NCI-H2029 (cell line): ENCODE measurements around the gene ABCA7.

ENCODE experiments used
- DNase-seq: peaks from one replicate; lab custom pipeline; 2025; lab: John Stamatoyannopoulos, UW

Gene ABCA7

GRCh38 chr19:1086613-1087012 lies 46.7 kb downstream of the ABCA7 start:
- no peak for DNase-seq

- DNase-seq = no peak
Measured at GRCh38 chr19:1087813-1088415, 48.0 kb downstream of the ABCA7 start.

- no peak for DNase-seq
Measured at GRCh38 chr19:1088416-1089010, 48.6 kb downstream of the ABCA7 start.

- DNase-seq = no peak
Measured at GRCh38 chr19:1089126-1089771, 49.3 kb downstream of the ABCA7 start.

DNA sequence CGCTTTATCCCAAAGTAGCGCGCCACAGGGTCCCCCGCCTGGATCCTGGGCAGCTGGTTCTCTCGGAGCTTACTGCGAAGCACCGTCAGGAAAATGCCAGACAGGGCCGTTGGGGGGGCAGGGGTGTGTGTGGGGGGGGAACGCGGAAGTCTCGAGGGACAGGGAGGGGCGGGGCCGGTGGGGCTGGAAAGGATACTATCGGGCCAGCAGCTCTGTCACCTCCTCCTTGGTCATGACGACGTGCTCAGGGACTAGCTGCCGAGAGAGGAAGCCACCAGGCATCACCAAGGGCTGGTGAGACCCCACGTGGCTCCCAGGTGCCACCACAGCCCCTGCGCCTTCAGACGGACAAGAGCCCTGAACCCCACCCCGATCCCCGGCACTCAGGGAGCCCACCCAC lies 50.0 kb downstream of the ABCA7 start:
- no peak for DNase-seq

- no peak for DNase-seq
Measured at GRCh38 chr19:1090731-1091543, 51.0 kb downstream of the ABCA7 start.

- DNase-seq = no peak
Measured at GRCh38 chr19:1091544-1092175, 51.8 kb downstream of the ABCA7 start.

- DNase-seq = no peak
Measured at GRCh38 chr19:1093330-1093729, 53.4 kb downstream of the ABCA7 start.

- DNase-seq = no peak
Measured at GRCh38 chr19:1093811-1094553, 54.1 kb downstream of the ABCA7 start.

GRCh38 chr19:1094655-1094977 lies 54.7 kb downstream of the ABCA7 start:
- no peak for DNase-seq

- DNase-seq = peak; percentile 97
Measured at GRCh38 chr19:1094978-1095701, 55.2 kb downstream of the ABCA7 start, which contains the start of gene POLR2E. POLR2E (minus strand) TSS chr19:1095375; CDS start chr19:1095315, 60 bp downstream.

DNA sequence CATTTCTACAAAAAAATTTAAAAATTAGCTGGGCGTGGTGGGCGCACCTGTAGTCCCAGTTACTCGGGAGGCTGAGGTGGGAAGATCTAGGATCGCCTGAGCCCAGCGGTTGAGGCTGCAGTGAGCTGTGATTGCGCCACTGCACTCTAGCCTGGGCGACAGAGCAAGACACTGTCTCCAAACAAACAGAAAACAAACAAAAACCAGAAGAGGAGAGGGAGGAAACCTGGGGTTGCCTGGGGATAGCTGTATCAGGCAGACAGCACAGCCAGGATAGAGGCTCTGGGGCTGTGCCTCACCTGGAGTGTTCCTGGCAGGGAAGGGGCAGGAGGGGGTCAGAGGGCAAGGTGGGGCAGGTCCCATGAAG lies 57.9 kb downstream of the ABCA7 start:
- DNase-seq = peak; percentile 78

- peak; percentile 88 for DNase-seq
Measured at GRCh38 chr19:1098177-1099051, 58.5 kb downstream of the ABCA7 start.

GRCh38 chr19:1101337-1101698 lies 61.4 kb downstream of the ABCA7 start:
- no peak for DNase-seq

DNA sequence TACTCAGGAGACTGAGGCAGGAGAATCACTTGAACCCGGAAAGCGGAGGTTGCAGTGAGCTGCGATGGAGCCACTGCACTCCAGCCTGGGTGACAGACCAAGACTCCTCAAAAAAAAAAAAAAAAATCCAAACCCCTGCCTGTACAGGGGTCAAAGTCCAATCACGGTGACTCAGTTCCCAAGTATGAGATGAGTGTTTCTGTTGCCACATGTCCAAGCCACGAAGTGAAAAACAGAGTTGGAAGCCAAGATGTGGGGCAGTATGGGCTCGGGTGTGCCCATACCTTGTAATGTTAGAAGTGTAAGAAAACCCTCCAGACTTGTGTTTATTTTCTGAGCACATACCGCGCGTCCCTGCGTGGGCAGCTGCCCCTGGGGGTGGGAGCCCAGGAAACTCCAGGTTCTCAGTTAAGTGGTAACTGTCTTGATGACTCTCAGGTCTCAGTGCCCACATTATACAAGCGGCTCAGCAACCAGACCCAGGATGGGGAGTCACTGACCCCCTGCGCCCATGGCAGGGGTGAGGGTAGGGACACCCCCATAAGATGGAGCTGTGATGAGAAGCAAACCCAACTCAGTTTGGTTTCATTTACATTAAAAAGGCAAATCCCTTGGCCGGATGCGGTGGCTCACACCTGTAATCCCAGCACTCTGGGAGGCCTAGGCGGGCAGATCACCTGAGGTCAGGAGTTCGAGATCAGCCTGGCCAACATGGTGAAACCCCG lies 62.7 kb downstream of the ABCA7 start:
- no peak for DNase-seq

- DNase-seq = no peak
Measured at GRCh38 chr19:1103132-1103707, 63.3 kb downstream of the ABCA7 start.

- DNase-seq = peak; percentile 99
Measured at GRCh38 chr19:1103708-1104310, 63.9 kb downstream of the ABCA7 start, which contains the start of gene GPX4. GPX4 (plus strand) TSS chr19:1103994; CDS start chr19:1104044, 50 bp downstream.

DNA sequence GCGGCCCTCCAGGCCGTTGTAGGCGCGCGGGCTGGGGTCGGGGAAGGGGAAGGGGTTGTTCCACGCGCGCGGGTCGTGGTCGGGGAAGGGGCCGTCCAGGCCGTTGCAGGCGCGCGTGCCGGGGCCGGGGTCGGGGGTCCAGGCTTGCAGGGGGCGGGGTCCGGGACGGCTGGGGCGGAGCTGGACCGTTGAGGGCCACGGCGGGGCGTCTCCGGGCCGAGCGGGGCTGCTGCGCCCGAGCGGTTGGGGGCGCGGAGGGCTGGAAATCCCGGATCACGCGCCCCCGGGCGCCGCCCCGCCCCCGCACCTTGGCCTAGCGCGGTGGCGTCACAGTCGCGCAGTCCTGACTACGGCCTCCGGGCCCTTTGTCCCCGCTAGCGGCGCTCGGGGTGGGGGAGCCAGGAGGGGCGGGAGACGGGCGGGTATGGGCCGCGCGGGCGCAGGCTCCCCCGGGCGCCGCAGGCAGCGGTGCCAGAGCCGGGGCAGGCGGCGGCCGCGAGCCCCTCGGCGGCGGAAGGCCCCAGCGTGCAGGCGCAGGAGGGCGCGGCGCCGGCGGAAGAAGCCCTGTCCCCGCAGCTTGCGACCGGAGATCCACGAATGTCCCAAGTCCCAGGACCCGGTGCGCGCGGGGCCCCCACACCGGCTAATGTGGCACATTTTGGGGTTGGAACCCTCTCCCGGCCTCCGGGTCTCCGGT lies 64.6 kb downstream of the ABCA7 start:
- DNase-seq = peak; percentile 55
